Karpas-422 (cell line): ENCODE results near the gene AGRN. TPM values are rescaled to one million over a fixed set of nuclear protein-coding genes. Genes with fewer than 3 reads are reported as not detected.
"Not testable (repeated sequence)": the region's sequence is repeated elsewhere in the genome, so short reads cannot be mapped to it uniquely, and the experiment has no call there.

Source experiments
- DNase-seq: peaks from one replicate; pipeline ENCODE4 v3.0.0-alpha.2; 2015
- H2AFZ ChIP-seq: fragments of 200-600 bp; sonication (generic); 2 replicates; pipeline ENCODE4 v1.6.1; 2014; ENCODE audit warnings: antibody characterized with exemption, low read length, mixed read lengths
- H3K27ac ChIP-seq: fragments of 200-600 bp; sonication (generic); 2 replicates; pipeline ENCODE4 v1.5.1; 2014; ENCODE audit warnings: mild to moderate bottlenecking, low read length, moderate library complexity
- H3K27me3 ChIP-seq: fragments of 200-600 bp; sonication (generic); 2 replicates; pipeline ENCODE4 v1.6.1; 2014; ENCODE audit warnings: low read length, mixed read lengths
- H3K36me3 ChIP-seq: fragments of 200-600 bp; sonication (generic); 2 replicates; pipeline ENCODE4 v1.6.1; 2014; ENCODE audit warnings: low read length, mixed read lengths; ENCODE audit not compliant: insufficient read depth
- H3K4me1 ChIP-seq: fragments of 200-600 bp; sonication (generic); 2 replicates; pipeline ENCODE4 v1.6.1; 2014; ENCODE audit warnings: mild to moderate bottlenecking, low read length, mixed read lengths
- H3K4me2 ChIP-seq: fragments of 200-600 bp; sonication (generic); 2 replicates; pipeline ENCODE4 v1.6.1; 2014; ENCODE audit warnings: low read length, low read depth, mild to moderate bottlenecking; ENCODE audit not compliant: poor library complexity, severe bottlenecking
- H3K4me3 ChIP-seq: fragments of 200-600 bp; sonication (generic); 2 replicates; pipeline ENCODE4 v1.5.1; 2014; ENCODE audit warnings: mild to moderate bottlenecking, antibody characterized with exemption, low read length, mixed read lengths
- H3K79me2 ChIP-seq: fragments of 200-600 bp; sonication (generic); 2 replicates; pipeline ENCODE4 v1.6.1; 2014; ENCODE audit warnings: mild to moderate bottlenecking, low read length, mixed read lengths
- H3K9ac ChIP-seq: fragments of 200-600 bp; sonication (generic); 2 replicates; pipeline ENCODE4 v1.6.0; 2014; ENCODE audit warnings: low read length
- H3K9me2 ChIP-seq: fragments of 200-600 bp; sonication (generic), shearing (Covaris generic); replicated peaks from 2 replicates; pipeline ENCODE4 v1.6.0; 2014; ENCODE audit warnings: mild to moderate bottlenecking, low read length, moderate library complexity; ENCODE audit not compliant: insufficient read depth
- H3K9me3 ChIP-seq: fragments of 300-700, 200-600 bp; sonication (generic); 2 replicates; pipeline ENCODE4 v1.6.1; 2014; ENCODE audit warnings: low read length, mixed read lengths
- H4K20me1 ChIP-seq: fragments of 200-600 bp; sonication (generic); 2 replicates; pipeline ENCODE4 v1.6.1; 2014; ENCODE audit warnings: mild to moderate bottlenecking, antibody characterized with exemption, low read length, low read depth; ENCODE audit not compliant: insufficient read depth
- total RNA-seq: library from RNA; depleted of rRNA; stranded (reverse); fragments of >200 nt; shearing (Covaris generic); gene quantifications from 2 replicates; pipeline ENCODE4 v1.2.3, GENCODE V29; 2014; ENCODE audit warnings: low replicate concordance

The AGRN gene
- total RNA-seq, 1 experiment from 2014 or later = 2.4 TPM

DNA sequence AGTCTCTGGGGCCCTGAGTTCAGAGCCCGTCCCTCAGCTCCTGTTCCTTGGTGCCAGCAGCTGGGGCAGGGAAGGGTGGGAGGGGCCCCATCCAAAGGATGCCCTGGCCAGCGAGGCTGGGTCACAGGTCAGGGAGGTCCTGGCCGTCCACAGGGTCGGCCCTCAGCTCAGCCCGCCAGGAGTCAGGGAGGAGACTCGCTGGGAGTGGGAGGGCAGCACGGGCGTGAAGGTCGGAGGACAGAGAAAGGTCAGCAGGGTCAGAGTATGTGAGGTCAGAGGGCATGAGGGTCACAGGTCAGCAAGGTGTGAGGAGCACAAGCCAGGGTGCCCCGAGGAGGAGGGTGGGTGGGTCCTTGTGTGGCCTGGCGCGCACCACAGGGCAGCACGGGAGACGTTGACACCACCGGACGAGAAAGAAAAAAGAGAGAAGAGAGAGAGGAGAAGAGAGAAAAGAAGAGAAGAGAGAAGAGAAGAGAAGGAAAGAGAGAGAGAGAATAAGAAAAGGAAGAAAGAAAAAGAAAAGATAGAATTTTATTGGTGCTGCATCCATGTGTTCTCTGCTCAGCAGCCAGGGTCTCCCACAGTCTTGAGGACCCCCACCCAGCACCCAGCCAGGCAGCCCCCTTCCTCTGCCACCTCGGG, 45.1 kb upstream of the AGRN start:
- Histone ChIP-seq H3K4me3 (no peak overlapping the region), H3K9ac (no peak overlapping the region), H3K27me3 (no peaks in the 10 kb centered on the region), H4K20me1 (no peaks in the 10 kb centered on the region), H3K4me2 (no peak overlapping the region), H3K4me1 (peaks cover 6% of the 10 kb centered on the region), H3K9me3 (no peaks in the 10 kb centered on the region), H3K27ac (no peak overlapping the region), H3K79me2 (no peaks in the 10 kb centered on the region), H3K9me2 (no peaks in the 10 kb centered on the region), H2AFZ (no peak overlapping the region), H3K36me3 (no peaks in the 10 kb centered on the region)
- no peak for DNase-seq

DNA sequence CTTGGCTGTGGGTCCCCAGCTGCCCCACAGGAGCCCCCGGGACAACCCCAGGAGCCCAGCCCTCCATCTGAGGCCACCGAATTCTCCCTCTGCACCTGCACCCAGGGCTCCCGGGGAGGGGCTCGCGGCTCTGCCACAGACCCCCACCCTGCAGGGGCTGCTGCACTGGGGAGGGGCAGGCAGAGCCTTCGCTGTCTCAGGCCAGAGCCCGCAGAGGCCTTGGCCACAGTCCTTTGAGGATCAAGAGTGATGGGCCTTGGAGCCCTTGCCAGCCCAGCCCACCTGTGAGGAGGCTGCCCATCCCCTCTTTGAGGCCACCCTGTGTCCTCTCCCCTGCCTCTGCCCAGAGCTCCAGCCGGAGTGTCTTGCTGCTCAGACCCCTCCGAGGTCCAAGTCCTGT, 44.6 kb upstream of the AGRN start:
- no peaks in the 10 kb centered on the region for H3K36me3 ChIP-seq
- DNase-seq = no peak
- no peak overlapping the region for H3K4me3 ChIP-seq
- H3K9ac ChIP-seq = no peak overlapping the region
- no peak overlapping the region for H3K27ac ChIP-seq
- H3K9me2 ChIP-seq = no peaks in the 10 kb centered on the region
- peaks cover 6% of the 10 kb centered on the region for H3K4me1 ChIP-seq
- H2AFZ ChIP-seq = no peak overlapping the region
- no peaks in the 10 kb centered on the region for H3K27me3 ChIP-seq
- no peaks in the 10 kb centered on the region for H4K20me1 ChIP-seq
- no peak overlapping the region for H3K4me2 ChIP-seq
- no peaks in the 10 kb centered on the region for H3K9me3 ChIP-seq
- H3K79me2 ChIP-seq = no peaks in the 10 kb centered on the region

GRCh38 chr1:975896-976683, 43.8 kb upstream of the AGRN start:
- H3K27ac ChIP-seq = no peak overlapping the region
- no peaks in the 10 kb centered on the region for H3K9me2 ChIP-seq
- H3K27me3 ChIP-seq = no peaks in the 10 kb centered on the region
- H2AFZ ChIP-seq = peak overlapping the region; percentile 56; the same call in 1 of the 2 replicates
- H3K4me3 ChIP-seq = no peak overlapping the region
- peaks cover 6% of the 10 kb centered on the region for H3K4me1 ChIP-seq
- no peaks in the 10 kb centered on the region for H3K79me2 ChIP-seq
- peak; percentile 91 for DNase-seq
- no peaks in the 10 kb centered on the region for H4K20me1 ChIP-seq
- no peak overlapping the region for H3K9ac ChIP-seq
- no peaks in the 10 kb centered on the region for H3K36me3 ChIP-seq
- H3K9me3 ChIP-seq = no peaks in the 10 kb centered on the region
- H3K4me2 ChIP-seq = peak overlapping the region; percentile 45

GRCh38 chr1:976791-977190, 43.1 kb upstream of the AGRN start:
- H3K27me3 ChIP-seq, H4K20me1 ChIP-seq, H3K36me3 ChIP-seq, H3K4me1 ChIP-seq, H3K4me3 ChIP-seq, H2AFZ ChIP-seq, H3K27ac ChIP-seq, DNase-seq, H3K79me2 ChIP-seq, H3K4me2 ChIP-seq, H3K9ac ChIP-seq, H3K9me2 ChIP-seq, H3K9me3 ChIP-seq: not testable (repeated sequence)

GRCh38 chr1:978069-978834, 41.7 kb upstream of the AGRN start:
- Histone ChIP-seq H3K9me2 (no peaks in the 10 kb centered on the region), H3K27me3 (no peaks in the 10 kb centered on the region), H3K36me3 (no peaks in the 10 kb centered on the region), H3K4me3 (no peak overlapping the region), H3K79me2 (no peaks in the 10 kb centered on the region), H4K20me1 (no peaks in the 10 kb centered on the region), H3K4me1 (peaks cover 6% of the 10 kb centered on the region), H3K4me2 (no peak overlapping the region), H3K27ac (no peak overlapping the region), H3K9me3 (no peaks in the 10 kb centered on the region), H2AFZ (no peak overlapping the region), H3K9ac (no peak overlapping the region)
- DNase-seq = no peak

GRCh38 chr1:978835-979743, 40.8 kb upstream of the AGRN start:
- no peak for DNase-seq
- Histone ChIP-seq H3K4me2 (no peak overlapping the region), H3K4me3 (no peak overlapping the region), H3K36me3 (no peaks in the 10 kb centered on the region), H3K4me1 (peaks cover 6% of the 10 kb centered on the region), H3K9me2 (no peaks in the 10 kb centered on the region), H2AFZ (no peak overlapping the region), H3K79me2 (no peaks in the 10 kb centered on the region), H3K27me3 (no peaks in the 10 kb centered on the region), H3K9ac (no peak overlapping the region), H4K20me1 (no peaks in the 10 kb centered on the region), H3K9me3 (no peaks in the 10 kb centered on the region), H3K27ac (no peak overlapping the region)

- Histone ChIP-seq H4K20me1 (no peaks in the 10 kb centered on the region), H3K4me1 (peaks cover 6% of the 10 kb centered on the region), H3K27me3 (no peaks in the 10 kb centered on the region), H2AFZ (no peak overlapping the region), H3K27ac (no peak overlapping the region), H3K79me2 (no peaks in the 10 kb centered on the region), H3K9me2 (no peaks in the 10 kb centered on the region), H3K9me3 (no peaks in the 10 kb centered on the region), H3K4me3 (no peak overlapping the region), H3K36me3 (no peaks in the 10 kb centered on the region), H3K4me2 (no peak overlapping the region), H3K9ac (no peak overlapping the region)
- DNase-seq = no peak
Measured at GRCh38 chr1:979744-980072, 40.2 kb upstream of the AGRN start.
